ENCODE results near the gene NELFB. TPM values are rescaled to one million over a fixed set of nuclear protein-coding genes. Genes with fewer than 3 reads are reported as not detected.

Gene NELFB
- total RNA-seq, 4 donors from 2014 or later, result 28.1 to 90.5 (median 53.9) TPM

- Histone ChIP-seq H3K27ac (peak overlapping the region in 3 of 4 donors; percentile 14 to 27 (median 20)), H3K4me1 (peaks cover 13 to 50% (median 43%) of the 10 kb centered on the region in 4 donors), H3K36me3 (no peaks in the 10 kb centered on the region), H3K27me3 (no peaks in the 10 kb centered on the region), H3K9me3 (no peaks in the 10 kb centered on the region), H3K4me3 (peak overlapping the region; percentile 26 to 64 (median 40))
- WGBS, 2 donors (ENCODE audit: low coverage in 1 of 2), result 18% methylated on average over 7 of the region's 61 CpGs; no CpG with 5 or more reads in 1 of the 2 donors
- in situ Hi-C loops (cut with MboI; ENCODE audit: low pct_ligation_motif_present in 1 of 4, low pct_unique_long_range_greater_than_20kb in 1 of 4, low sequenced_read_pairs in 3 of 4), result loop anchor here in 2 of 4 donors (10.0 to 25.0 kb wide), 2 partner anchors 97 to 109 kb away; partner anchors contain the start of gene DPP7 (in 1 of the 2)
- DNase-seq, result no peak
- intact Hi-C loops (cut with DNase I; ENCODE audit: low total_unique reads), result no loop called here
- TF ChIP-seq POLR2A (IDR thresholded peaks at IDR 0.05) (no peak), POLR2AphosphoS5 (IDR thresholded peaks at IDR 0.05) (no peak), EP300 (IDR thresholded peaks at IDR 0.05; ENCODE audit: low read depth) (no peak)
- TF ChIP-seq, protein P1, sequence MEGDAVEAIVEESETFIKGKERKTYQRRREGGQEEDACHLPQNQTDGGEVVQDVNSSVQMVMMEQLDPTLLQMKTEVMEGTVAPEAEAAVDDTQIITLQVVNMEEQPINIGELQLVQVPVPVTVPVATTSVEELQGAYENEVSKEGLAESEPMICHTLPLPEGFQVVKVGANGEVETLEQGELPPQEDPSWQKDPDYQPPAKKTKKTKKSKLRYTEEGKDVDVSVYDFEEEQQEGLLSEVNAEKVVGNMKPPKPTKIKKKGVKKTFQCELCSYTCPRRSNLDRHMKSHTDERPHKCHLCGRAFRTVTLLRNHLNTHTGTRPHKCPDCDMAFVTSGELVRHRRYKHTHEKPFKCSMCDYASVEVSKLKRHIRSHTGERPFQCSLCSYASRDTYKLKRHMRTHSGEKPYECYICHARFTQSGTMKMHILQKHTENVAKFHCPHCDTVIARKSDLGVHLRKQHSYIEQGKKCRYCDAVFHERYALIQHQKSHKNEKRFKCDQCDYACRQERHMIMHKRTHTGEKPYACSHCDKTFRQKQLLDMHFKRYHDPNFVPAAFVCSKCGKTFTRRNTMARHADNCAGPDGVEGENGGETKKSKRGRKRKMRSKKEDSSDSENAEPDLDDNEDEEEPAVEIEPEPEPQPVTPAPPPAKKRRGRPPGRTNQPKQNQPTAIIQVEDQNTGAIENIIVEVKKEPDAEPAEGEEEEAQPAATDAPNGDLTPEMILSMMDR (IDR thresholded peaks at IDR 0.05), result no peak
Observed at GRCh38 chr9:137221506-137222111, 33.5 kb upstream of the NELFB start.

DNA sequence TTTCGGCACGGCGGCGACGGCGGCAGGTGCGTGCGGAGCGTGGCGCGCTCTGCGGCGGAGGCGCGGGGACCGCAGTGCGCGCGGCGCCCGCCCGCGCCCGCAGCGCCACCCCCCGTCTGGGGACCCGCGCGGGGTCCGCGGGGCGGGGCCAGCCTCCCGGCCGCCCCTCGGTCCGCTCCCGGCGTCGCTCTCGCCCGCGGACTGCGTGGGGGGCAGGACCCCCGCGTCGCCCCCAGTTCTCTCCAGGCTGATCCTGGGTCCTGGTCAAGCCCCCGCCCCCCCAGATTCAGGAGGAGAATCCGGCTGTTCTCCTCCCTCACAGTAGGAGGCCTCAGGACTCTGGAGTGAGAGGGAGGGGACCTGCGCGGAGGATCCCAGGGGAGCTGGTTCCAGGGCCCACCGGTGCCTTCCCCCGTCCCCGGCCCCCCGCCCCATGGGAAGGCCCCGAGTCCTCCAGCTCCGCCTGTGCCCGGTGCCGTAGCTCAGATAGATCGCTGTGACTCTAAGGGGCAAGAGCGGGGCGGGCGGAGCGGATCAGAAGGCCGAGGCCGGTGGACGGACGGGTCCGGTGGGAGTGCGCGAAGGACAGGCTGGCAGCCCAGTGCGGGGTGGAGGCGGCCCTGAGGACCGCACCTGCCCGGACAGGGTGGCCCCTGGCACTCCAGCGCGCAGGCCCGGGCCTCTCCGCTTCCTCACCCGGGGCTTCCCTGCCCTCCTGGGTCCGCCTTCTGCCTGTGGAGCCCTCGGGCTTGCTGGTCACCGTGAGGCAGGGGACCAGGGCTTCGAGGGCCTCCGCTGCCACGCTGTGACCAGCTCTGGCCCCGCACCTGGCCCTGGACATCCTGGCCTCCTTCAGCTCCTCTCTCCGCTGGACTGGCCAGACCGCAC, 32.7 kb upstream of the NELFB start, which contains the start of gene RNF208:
TSS of gene RNF208 (minus strand) at position 51 of the 888 bp plus-strand sequence. CDS start 1,028 bp downstream, outside the sequence.
- Histone ChIP-seq H3K27me3 (no peaks in the 10 kb centered on the region), H3K4me3 (peak within 1 kb of the TSS; percentile 56 to 75 (median 62)), H3K9me3 (no peaks in the 10 kb centered on the region), H3K36me3 (no peaks in the 10 kb centered on the region), H3K4me1 (peaks cover 18 to 50% (median 45%) of the 10 kb centered on the region in 4 donors), H3K27ac (peak within 1 kb of the TSS; percentile 91 to 96 (median 92))
- no peak for DNase-seq
- WGBS, 2 donors (ENCODE audit: low coverage in 1 of 2), result 3% methylated on average over 14 of the region's 88 CpGs; no CpG with 5 or more reads in 1 of the 2 donors
- intact Hi-C loops (cut with DNase I; ENCODE audit: low total_unique reads) (no loop called here), in situ Hi-C loops (cut with MboI; ENCODE audit: low pct_ligation_motif_present in 1 of 4, low pct_unique_long_range_greater_than_20kb in 1 of 4, low sequenced_read_pairs in 3 of 4) (loop anchor here in 2 of 4 donors (10.0 to 25.0 kb wide), 2 partner anchors 98 to 110 kb away; partner anchors contain the start of gene DPP7 (in 1 of the 2))
- TF ChIP-seq, protein P1 (IDR thresholded peaks at IDR 0.05), result peak in 1 of 5 experiments; percentile 8
- no peak for TF ChIP-seq POLR2AphosphoS5 (IDR thresholded peaks at IDR 0.05)

- intact Hi-C loops (cut with DNase I; ENCODE audit: low total_unique reads) (no loop called here), in situ Hi-C loops (cut with MboI; ENCODE audit: low pct_ligation_motif_present in 1 of 4, low pct_unique_long_range_greater_than_20kb in 1 of 4, low sequenced_read_pairs in 3 of 4) (loop anchor here in 2 of 4 donors (10.0 to 25.0 kb wide), 2 partner anchors 99 to 111 kb away; partner anchors contain the start of gene DPP7 (in 1 of the 2))
- peak; percentile 97 for DNase-seq
- TF ChIP-seq POLR2AphosphoS5 (IDR thresholded peaks at IDR 0.05) (peak; percentile 61 to 69 (median 66)), POLR2A (IDR thresholded peaks at IDR 0.05) (peak; percentile 63), EP300 (IDR thresholded peaks at IDR 0.05; ENCODE audit: low read depth) (no peak)
- TF ChIP-seq, protein P1 (IDR thresholded peaks at IDR 0.05), result no peak
- peaks cover 18 to 49% (median 39%) of the 10 kb centered on the region in 4 donors for H3K4me1 ChIP-seq
- peak overlapping the region; percentile 56 to 98 (median 70) for H3K4me3 ChIP-seq
- H3K36me3 ChIP-seq, result no peaks in the 10 kb centered on the region
- peak overlapping the region; percentile 91 to 96 (median 92) for H3K27ac ChIP-seq
- H3K9me3 ChIP-seq, result no peaks in the 10 kb centered on the region
- peaks cover 4% of the 10 kb centered on the region for H3K27me3 ChIP-seq
- WGBS, 2 donors (ENCODE audit: low coverage in 1 of 2), result 2% methylated on average over 34 of the region's 63 CpGs; no CpG with 5 or more reads in 1 of the 2 donors
Observed at GRCh38 chr9:137223078-137223970, 31.8 kb upstream of the NELFB start.

Data from transverse colon (tissue), 4 donors.